OCI-LY3 (cell line): ENCODE data around the gene NCOA1.

Source experiments
- EZH2phosphoT487 ChIP-seq: fragments of 200-600 bp; shearing (Covaris generic); IDR thresholded peaks from 2 replicates; pipeline ENCODE4 v1.6.1; 2018; ENCODE audit warnings: antibody characterized with exemption, mixed run types, low read depth
- TF ChIP-seq, protein P1 (sequence below): fragments of 200-600, 300-600 bp; sonication (generic); IDR thresholded peaks from 2 replicates; pipeline ENCODE4 v1.5.1; 2014; ENCODE audit warnings: antibody characterized with exemption, low read length, low read depth

DNA sequence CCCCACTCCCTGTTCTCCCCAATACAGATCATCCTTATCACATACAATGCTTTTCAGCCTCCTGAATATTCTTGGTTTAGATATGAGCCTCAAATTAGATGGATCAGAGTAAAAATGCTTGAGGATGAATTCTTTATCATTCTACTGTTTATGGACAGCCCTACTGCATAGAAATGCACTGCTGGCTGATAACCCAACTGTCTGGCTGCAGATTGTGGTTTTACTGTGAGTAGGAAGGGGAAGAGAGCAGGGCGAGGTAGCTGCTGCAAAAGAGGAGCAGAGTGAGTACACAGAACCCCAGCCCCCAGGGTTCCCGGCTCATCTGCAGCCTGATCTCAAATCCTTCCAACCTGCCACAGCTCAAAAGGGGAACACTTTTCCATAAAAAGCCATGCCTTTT, 29.4 kb upstream of the NCOA1 start:
- TF ChIP-seq, protein P1, sequence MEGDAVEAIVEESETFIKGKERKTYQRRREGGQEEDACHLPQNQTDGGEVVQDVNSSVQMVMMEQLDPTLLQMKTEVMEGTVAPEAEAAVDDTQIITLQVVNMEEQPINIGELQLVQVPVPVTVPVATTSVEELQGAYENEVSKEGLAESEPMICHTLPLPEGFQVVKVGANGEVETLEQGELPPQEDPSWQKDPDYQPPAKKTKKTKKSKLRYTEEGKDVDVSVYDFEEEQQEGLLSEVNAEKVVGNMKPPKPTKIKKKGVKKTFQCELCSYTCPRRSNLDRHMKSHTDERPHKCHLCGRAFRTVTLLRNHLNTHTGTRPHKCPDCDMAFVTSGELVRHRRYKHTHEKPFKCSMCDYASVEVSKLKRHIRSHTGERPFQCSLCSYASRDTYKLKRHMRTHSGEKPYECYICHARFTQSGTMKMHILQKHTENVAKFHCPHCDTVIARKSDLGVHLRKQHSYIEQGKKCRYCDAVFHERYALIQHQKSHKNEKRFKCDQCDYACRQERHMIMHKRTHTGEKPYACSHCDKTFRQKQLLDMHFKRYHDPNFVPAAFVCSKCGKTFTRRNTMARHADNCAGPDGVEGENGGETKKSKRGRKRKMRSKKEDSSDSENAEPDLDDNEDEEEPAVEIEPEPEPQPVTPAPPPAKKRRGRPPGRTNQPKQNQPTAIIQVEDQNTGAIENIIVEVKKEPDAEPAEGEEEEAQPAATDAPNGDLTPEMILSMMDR: no peak
- no peak for TF ChIP-seq EZH2phosphoT487
